Skeletal muscle tissue (tissue), 4 donors: Measurements from ENCODE around the gene COL4A4. TPM values are rescaled to one million over a fixed set of nuclear protein-coding genes. Genes with fewer than 3 reads are reported as not detected.

Experiments
- H3K27ac ChIP-seq: one replicate; pipeline ENCODE4 v1.7.0; 2013; ENCODE audit warnings: mild to moderate bottlenecking, low read depth, low read length, inconsistent platforms
- H3K27me3 ChIP-seq, 3 donors: one replicate each; pipeline ENCODE4 v1.7.0; 2013; ENCODE audit warnings: low read length in 3 of 3; ENCODE audit not compliant: control insufficient read depth in 3 of 3, insufficient read depth in 3 of 3
- H3K36me3 ChIP-seq, 3 donors: one replicate each; pipeline ENCODE4 v1.7.0; 2013; ENCODE audit warnings: low read length in 3 of 3; ENCODE audit not compliant: control insufficient read depth in 3 of 3, insufficient read depth in 3 of 3
- H3K4me1 ChIP-seq, 3 donors: one replicate each; pipeline ENCODE4 v1.7.0; 2013; ENCODE audit warnings: low read length in 3 of 3, mild to moderate bottlenecking in 3 of 3; ENCODE audit not compliant: control insufficient read depth in 3 of 3, insufficient read depth in 3 of 3
- H3K4me3 ChIP-seq, 3 donors: one replicate each; pipeline ENCODE4 v1.7.0; 2013; ENCODE audit warnings: low read length in 3 of 3
- H3K9ac ChIP-seq, 3 donors: one replicate each; pipeline ENCODE4 v1.7.0; 2013; ENCODE audit warnings: low read length in 3 of 3, mild to moderate bottlenecking in 3 of 3, moderate library complexity in 2 of 3, low read depth in 1 of 3
- H3K9me3 ChIP-seq, 3 donors: one replicate each; pipeline ENCODE4 v1.7.0; 2013; ENCODE audit warnings: low read length in 3 of 3; ENCODE audit not compliant: control insufficient read depth in 3 of 3
- total RNA-seq: library from RNA; depleted of rRNA; stranded (reverse); fragments of >200 nt; gene quantifications from one replicate; pipeline ENCODE4 v1.2.3, GENCODE V29; 2014
- donor health status: Osteomylitis.

Gene COL4A4
- total RNA-seq, 1 donor from 2014 or later = under 0.01 TPM

GRCh38 chr2:227022608-227023007 is 141.4 kb downstream of the COL4A4 start:
- no peaks in the 10 kb centered on the region for H3K4me1 ChIP-seq
- no peak overlapping the region for H3K27ac ChIP-seq
- no peaks in the 10 kb centered on the region for H3K27me3 ChIP-seq
- H3K36me3 ChIP-seq = peaks cover 4 to 11% (median 4%) of the 10 kb centered on the region in 3 donors
- no peak overlapping the region for H3K9ac ChIP-seq
- no peaks in the 10 kb centered on the region for H3K9me3 ChIP-seq
- H3K4me3 ChIP-seq = no peak overlapping the region

GRCh38 chr2:227020416-227020815 is 143.6 kb downstream of the COL4A4 start:
- Histone ChIP-seq H3K9me3 (no peaks in the 10 kb centered on the region), H3K4me3 (no peak overlapping the region), H3K27ac (no peak overlapping the region), H3K9ac (no peak overlapping the region), H3K36me3 (peaks cover 4 to 8% (median 4%) of the 10 kb centered on the region in 3 donors), H3K4me1 (no peaks in the 10 kb centered on the region), H3K27me3 (no peaks in the 10 kb centered on the region)

- no peaks in the 10 kb centered on the region for H3K4me1 ChIP-seq
- H3K27me3 ChIP-seq = no peaks in the 10 kb centered on the region
- peaks cover 0 to 4% (median 1%) of the 10 kb centered on the region in 3 donors for H3K36me3 ChIP-seq
These were observed 147.1 kb downstream of the COL4A4 start for GRCh38 chr2:227016894-227017293.

GRCh38 chr2:227013881-227014280 is 150.1 kb downstream of the COL4A4 start:
- Histone ChIP-seq H3K9me3 (no peaks in the 10 kb centered on the region), H3K4me3 (no peak overlapping the region), H3K9ac (no peak overlapping the region), H3K27ac (no peak overlapping the region), H3K27me3 (no peaks in the 10 kb centered on the region), H3K36me3 (peaks cover 0 to 3% (median 2%) of the 10 kb centered on the region in 3 donors), H3K4me1 (no peaks in the 10 kb centered on the region)

More at GRCh38 chr2:227016894-227017293, 147.1 kb downstream of the COL4A4 start:
- Histone ChIP-seq H3K27ac (no peak overlapping the region), H3K9ac (no peak overlapping the region), H3K9me3 (no peaks in the 10 kb centered on the region), H3K4me3 (no peak overlapping the region)

- no peaks in the 10 kb centered on the region for H3K27me3 ChIP-seq
- no peaks in the 10 kb centered on the region for H3K4me1 ChIP-seq
- no peak overlapping the region for H3K9ac ChIP-seq
- H3K9me3 ChIP-seq = no peaks in the 10 kb centered on the region
- no peak overlapping the region for H3K4me3 ChIP-seq
- peaks cover 0 to 3% (median 0%) of the 10 kb centered on the region in 3 donors for H3K36me3 ChIP-seq
- no peak overlapping the region for H3K27ac ChIP-seq
These were observed 150.7 kb downstream of the COL4A4 start for GRCh38 chr2:227013330-227013729.

- Histone ChIP-seq H3K9me3 (no peaks in the 10 kb centered on the region), H3K4me1 (no peaks in the 10 kb centered on the region), H3K36me3 (peaks cover 0 to 5% (median 3%) of the 10 kb centered on the region in 3 donors), H3K27me3 (no peaks in the 10 kb centered on the region), H3K27ac (no peak overlapping the region), H3K4me3 (no peak overlapping the region), H3K9ac (no peak overlapping the region)
These were observed 153.6 kb downstream of the COL4A4 start for GRCh38 chr2:227010433-227010832.

- no peak overlapping the region for H3K9ac ChIP-seq
- no peaks in the 10 kb centered on the region for H3K27me3 ChIP-seq
- no peak overlapping the region for H3K27ac ChIP-seq
- H3K4me3 ChIP-seq = no peak overlapping the region
- H3K9me3 ChIP-seq = no peaks in the 10 kb centered on the region
- no peaks in the 10 kb centered on the region for H3K4me1 ChIP-seq
- H3K36me3 ChIP-seq = peaks cover 2 to 5% (median 3%) of the 10 kb centered on the region in 3 donors
These were observed 156.1 kb downstream of the COL4A4 start for GRCh38 chr2:227007940-227008339.

- H3K36me3 ChIP-seq = peaks cover 2 to 5% (median 3%) of the 10 kb centered on the region in 3 donors
- H3K9ac ChIP-seq = no peak overlapping the region
- no peaks in the 10 kb centered on the region for H3K27me3 ChIP-seq
These were observed 156.9 kb downstream of the COL4A4 start for GRCh38 chr2:227007148-227007547.

GRCh38 chr2:227006189-227006897 is 157.7 kb downstream of the COL4A4 start:
- no peaks in the 10 kb centered on the region for H3K4me1 ChIP-seq
- H3K27me3 ChIP-seq = no peaks in the 10 kb centered on the region
- H3K4me3 ChIP-seq = no peak overlapping the region
- no peak overlapping the region for H3K27ac ChIP-seq
- H3K9me3 ChIP-seq = no peaks in the 10 kb centered on the region
- no peak overlapping the region for H3K9ac ChIP-seq
- H3K36me3 ChIP-seq = peaks cover 2 to 5% (median 3%) of the 10 kb centered on the region in 3 donors

More at GRCh38 chr2:227007148-227007547, 156.9 kb downstream of the COL4A4 start:
- Histone ChIP-seq H3K4me1 (no peaks in the 10 kb centered on the region), H3K9me3 (no peaks in the 10 kb centered on the region), H3K4me3 (no peak overlapping the region), H3K27ac (no peak overlapping the region)

GRCh38 chr2:227004482-227004881 is 159.5 kb downstream of the COL4A4 start:
- Histone ChIP-seq H3K4me1 (no peaks in the 10 kb centered on the region), H3K27me3 (no peaks in the 10 kb centered on the region), H3K9ac (no peak overlapping the region), H3K36me3 (peaks cover 2 to 5% (median 2%) of the 10 kb centered on the region in 3 donors), H3K27ac (no peak overlapping the region), H3K9me3 (no peaks in the 10 kb centered on the region), H3K4me3 (no peak overlapping the region)
